Brain pericyte (primary cell): ENCODE data around the gene PPP1R18.
"Not testable (repeated sequence)": the region's sequence is repeated elsewhere in the genome, so short reads cannot be mapped to it uniquely, and the experiment has no call there.

Source experiments
- DNase-seq: peaks from one replicate; pipeline ENCODE4 v3.0.0-alpha.2; 2012; ENCODE audit warnings: low read depth, low spot score

The PPP1R18 gene

DNA sequence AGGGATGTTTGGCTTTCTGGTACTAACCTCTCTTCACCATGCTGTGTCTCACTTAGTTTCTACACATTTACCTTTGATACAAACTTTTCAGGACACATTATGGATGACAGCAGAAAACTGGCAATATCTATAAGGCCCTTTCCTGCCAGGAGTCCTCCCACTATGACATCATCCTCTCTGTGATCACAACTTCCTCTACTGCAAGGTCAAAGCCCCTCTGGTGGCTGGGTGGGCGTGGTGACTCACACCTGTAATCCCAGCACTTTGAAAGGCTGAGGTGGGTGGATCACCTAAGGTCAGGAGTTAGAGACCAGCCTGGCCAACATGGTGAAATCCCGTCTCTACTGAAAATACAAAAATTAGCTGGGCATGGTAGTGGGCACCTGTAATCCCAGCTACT is 20.1 kb downstream of the PPP1R18 start:
- not testable (repeated sequence) for DNase-seq

DNA sequence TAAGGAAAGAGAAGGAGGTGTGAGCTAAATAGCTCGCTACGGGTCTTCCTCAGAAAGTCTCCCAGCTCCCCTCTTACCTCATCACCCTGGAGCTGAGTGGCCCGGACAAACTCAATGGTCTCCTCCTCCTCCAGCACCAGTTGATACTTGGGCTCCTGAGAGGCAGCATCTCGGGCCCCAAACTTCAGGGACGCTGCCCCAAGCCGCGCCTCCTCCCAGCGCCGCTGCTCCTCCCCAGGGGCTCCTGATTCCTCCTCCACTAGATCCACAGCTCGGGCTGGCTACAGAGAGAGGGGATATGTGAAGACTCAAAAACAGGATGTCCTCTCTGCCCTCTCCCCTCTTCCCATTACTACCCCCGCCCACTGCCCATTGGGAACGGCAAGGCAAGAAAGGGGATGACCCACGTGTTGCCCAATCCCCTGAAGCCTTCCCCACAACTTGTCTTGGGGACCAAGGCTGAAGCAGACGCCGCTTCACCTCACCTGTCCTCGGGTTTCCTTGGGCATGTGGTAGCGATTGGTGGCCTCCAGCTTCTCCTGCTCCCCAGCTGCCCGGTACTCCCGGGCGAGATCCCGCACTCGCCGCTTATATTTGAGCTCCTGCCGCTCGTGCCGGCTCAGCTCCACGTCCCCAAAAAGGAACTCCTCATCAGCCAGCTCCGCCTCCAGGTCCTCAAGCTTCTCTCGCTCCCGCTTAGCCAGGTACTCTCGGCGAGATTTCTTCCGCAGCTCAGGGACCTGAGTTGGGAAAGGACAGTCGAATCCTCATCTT is 21.3 kb downstream of the PPP1R18 start:
- DNase-seq: no peak

DNA sequence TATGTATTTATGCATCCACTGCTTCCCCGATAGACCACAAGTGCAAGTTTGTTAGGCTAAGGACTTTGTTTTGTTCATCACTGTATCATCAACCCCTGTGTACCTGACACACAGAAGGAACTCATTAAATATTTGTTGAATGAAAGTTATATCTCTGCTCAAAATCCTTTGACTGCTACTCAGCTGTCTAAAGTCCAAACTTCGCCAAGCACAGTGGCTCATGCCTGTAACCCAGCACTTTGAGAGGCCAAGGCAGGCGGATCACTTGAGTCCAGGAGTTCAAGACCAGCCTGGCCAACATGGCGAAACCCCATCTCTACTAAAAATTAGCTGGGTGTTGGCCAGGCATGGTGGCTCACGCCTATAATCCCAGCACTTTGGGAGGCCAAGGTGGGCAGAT is 28.5 kb downstream of the PPP1R18 start:
- not testable (repeated sequence) for DNase-seq

DNA sequence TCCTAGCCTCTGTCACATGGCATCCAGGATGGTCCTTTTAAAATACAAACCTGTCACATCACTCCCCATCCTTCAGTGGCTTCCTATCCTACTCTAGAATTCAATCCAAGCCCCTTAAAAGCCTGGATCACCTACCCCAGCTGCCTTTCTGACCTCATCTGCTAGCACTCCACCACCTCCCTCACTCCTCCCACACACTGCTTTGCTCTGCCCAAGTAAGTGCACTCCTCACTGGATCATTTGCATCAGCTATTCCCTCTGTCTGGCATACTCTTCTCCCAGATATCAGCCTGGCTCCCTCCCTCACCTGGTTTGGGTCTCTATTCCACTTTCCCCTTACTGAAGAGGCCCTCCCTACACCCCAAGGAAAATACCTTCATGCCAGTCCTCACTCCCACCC is 29.0 kb downstream of the PPP1R18 start:
- DNase-seq: no peak

DNA sequence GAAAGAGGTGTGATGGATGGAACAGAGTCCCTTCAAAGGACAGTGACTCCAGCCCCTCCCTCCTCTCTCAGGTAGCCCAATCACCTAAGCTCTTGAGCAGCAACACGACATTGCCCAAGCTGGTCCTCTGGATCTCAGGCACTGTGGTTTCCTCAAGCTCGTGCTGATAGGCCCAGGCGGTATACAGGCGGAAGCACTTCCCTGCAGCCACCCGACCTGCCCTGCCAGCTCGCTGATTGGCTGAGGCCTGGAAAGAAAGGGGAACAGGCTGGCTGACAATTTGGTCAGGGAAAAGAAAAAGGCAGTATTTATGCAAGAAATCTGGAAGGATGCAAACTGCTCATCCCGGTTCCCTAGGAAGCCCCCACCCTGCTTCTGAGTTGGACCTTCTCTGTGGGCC is 29.9 kb downstream of the PPP1R18 start:
- no peak for DNase-seq

DNA sequence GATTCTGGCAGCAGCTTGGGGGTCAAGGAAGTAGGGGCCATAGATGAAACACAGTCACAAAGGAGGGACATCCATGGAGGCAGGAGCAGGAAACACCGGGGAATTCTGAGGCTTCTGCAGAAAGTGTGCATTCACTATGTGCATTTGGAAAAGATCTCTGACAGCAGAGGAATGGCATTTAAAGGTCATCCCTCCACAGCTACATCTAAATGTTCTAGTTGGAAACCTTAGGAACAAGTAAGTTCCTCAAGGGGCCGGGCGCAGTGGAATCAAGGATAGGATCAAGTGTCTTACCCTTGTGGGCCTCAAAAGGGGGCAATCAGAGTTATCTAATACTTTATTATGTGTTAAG is 30.7 kb downstream of the PPP1R18 start:
- DNase-seq: no peak

DNA sequence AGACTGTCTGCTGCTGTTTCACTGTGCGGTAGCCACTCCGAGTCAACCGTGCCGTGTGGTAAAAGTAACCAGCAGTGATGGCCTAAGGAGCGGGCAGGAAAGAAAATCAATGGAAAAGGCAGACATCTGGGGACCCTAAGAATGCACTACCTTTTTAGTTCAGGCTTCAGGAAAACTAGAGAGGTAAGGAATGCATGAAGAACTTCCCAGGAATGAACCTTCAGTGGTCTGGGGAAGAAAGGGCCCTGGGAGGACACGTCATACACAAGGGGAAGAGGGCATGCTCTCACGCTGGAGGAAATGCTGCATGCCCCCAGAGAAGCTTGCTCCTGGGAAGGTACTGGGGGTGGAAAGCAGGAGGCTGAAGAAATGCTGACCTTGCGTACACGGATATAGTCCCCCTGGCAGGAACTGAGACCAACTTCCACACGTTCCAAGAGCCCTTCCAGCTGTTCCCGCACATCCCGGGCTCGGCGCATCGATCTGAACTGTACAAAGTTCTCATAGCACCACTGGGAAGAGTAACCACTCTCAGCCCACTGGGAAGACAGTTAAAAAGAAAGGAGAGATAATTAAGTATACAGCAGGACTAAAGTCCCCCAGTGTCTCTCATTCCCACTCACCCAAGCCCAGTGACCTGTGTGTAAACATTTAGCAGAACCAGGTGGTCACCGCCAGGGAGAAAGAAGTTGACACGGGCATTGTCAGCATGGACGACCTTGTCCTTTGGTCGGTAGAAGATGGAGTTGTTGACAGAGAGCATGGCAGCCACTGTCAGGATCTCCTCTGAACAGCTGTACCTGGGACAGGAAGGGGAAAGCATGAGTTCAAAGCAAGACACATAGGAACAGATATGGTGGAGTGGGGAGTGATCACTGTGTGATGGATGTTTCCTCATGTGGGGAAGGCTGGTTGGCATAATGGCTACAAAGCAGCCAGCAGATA is 31.4 kb downstream of the PPP1R18 start:
- DNase-seq: no peak

DNA sequence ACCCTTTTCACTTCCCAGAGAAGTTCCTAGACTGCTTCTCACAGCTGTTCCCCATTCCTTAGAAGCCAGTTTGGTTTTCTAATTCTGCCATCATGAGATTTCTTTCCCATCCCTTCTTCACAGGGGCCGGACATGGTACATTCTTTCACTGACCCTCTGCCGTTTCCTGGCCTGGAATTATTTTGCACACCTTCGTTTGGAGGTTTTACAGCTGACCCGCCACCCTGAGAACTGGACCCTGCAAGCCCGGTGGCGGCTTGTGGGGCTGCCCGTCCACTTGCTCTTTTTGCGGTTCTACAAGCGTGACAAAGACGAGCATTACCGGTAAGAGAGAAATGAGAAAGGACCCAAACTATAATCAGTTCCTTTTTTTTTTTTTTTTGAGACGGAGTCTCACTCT is 35.3 kb downstream of the PPP1R18 start:
- no peak for DNase-seq

DNA sequence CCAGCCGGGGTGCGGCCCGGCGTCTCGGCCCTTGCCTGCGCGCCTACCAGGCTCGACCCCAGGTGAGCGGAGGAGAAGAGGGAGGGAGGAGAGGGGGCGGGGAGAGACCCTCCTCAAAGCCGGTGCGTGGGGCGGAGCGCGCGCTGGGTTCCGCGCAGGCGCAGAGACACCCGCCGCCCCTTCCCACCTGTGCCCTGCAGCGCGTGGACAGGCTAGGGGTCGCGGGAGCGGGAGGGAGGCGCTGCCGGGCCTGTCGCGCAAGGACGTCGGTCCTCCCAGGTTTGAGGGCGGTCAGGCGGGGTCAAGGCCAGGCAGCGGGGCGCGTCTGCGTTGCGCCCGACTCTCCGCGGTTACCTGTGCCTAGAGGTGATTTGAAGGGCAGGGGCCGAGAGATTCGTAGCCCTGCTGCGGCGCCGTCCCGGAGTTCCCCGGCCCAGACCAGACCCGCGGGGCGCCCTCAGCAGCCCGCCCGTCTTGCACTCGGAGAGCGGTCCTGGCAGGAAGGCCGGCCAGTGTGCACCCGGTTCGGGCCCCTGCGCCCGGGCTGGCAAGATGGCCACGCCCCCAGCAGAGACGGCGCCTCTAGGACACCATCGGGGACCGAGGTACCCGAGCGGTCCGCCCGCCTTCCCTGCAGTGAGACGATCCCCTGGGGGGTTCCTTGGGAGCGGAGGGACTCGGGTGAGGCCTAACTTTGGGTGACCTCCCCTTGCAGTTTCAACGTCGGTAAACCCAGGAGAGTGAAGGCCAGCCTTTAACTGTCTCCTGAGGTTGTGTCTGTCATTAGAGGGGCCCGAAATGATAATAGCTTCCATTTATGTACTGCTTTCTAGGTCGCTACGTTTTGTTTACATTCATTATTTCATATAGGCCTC is 39.0 kb downstream of the PPP1R18 start:
- no peak for DNase-seq

DNA sequence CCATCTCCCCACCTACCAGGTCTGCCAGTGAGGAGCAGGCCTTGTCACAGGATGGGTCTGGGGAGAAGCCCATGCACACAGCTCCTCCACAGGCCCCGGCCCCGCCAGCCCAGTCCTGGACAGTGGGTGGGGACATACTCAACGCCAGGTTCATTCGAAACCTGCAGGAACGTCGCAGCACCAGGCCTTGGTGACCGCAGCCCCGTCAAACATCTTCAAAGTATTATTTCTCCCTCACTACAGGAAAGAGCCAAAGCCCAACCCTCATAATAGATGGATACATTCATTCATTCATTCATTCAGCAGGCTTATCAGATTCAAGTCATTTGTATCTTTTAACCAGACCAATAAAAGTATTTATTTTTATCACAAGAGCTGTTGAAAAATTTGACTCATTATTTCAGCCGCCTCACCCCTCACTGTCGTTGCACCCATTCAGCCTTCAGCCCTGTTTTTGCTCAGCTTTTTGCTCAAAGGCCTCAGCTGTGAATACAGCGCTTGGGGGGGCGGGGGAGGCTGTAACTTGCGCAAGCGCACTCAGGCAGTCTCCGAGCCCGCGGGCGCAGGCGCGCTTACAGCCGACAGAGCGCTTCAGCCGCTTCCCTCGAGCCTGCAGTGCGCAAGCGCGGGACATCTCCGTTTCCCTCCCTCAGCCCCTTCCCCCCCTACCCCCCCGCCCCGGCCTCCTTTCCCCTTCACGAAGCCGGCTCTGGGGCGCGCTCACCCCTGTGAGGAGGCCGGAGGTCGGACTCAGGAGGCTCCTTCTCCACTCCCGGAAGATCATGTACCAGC is 39.8 kb downstream of the PPP1R18 start, which contains the start of gene C6orf136:
Gene C6orf136 (plus strand): TSS at position 684 of the 792 bp plus-strand sequence. CDS start 99 bp downstream, at position 783.
- peak; percentile 65 for DNase-seq

DNA sequence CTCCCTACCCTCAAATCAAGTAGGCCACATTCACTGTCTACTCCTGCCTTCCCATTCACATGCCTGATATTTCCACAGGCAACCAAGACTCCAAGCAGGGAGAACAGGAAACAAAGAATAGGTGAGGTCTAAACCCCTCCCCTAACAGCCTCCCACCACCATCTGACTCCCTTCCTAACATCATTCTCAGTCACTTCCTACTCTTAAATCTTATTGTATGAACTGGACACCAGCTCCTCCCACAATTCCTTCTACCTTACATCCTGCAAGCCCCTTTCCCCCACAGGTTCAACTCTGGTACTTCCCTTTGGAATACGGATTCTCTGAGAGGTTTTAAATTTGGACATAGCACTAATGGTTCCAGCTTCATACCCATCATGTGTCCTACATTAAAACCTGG is 40.5 kb downstream of the PPP1R18 start:
- DNase-seq: no peak

DNA sequence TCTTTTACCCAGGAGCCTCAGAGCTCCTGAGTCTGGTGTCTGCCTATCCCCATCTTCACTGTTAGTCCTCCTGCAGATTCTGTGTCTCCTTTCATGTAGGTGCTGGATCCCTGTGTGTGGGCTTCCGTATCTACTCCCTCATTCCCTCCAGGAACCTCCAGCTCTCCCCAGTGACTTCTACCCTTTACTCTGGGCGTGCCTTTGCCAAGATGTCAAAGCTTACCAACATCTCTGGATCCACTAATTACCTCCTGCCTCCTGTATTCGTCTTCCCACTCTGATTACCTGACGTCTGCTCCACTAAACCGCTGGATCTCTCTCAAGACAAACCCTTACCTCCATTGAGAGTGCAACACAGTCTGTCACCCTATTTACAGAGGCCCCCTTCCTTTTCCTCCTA is 41.7 kb downstream of the PPP1R18 start:
- no peak for DNase-seq

DNA sequence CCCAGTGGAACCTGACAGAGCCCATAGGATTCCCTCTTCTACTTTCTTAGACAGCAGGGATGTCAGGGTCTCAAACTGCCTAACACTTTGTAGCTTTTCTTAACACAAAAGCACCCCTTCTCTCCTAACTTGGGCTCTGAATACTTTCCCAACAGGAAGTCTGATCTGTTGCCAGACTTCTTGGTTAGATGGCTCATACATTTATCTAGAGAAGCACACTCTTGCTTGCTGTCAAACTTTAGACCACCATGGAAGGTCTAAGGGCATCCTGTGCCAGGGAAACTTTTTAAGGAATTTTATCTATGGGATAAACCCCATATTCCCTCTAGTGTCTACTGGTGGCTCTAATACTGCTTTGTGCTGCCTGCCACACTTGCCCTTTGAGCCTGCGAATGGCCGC is 42.8 kb downstream of the PPP1R18 start:
- DNase-seq: no peak

DNA sequence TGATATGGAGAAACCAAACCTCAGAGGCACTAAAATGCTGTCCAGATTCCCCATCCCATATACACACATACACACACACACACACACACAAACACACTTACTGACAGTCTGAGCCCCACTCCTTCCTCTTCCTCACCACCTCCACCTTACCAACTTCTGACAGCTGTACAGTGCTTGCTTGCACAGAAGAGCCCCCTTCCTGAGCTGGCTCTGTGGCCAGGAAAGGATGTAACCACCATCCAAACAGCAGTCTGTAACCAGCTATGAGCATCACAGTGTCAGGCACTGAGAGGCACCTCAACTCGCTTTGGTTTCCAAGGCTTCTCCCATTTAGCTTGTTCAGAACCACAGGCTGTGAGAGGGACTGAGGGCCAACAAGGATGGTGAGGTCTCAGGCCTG is 45.4 kb downstream of the PPP1R18 start:
- DNase-seq: no peak

DNA sequence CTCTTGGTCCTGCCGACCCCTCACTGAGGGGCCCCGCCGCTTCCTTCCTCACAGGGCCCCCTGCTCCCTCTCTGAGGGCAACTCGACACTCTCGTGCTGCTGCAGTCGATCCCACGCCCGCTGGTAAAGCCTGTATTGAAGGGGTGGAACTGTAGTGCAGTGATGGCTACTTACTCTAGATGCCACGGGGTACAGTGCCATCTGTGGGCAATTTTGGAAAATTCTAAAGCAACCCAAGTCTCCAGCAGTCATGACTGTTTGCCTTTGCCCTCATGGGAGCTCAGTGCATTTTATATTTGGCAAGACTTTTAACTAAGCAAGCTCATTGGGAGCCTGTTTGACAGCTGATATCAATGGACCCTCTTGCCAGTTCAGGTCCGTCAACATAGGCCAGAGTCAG is 46.0 kb downstream of the PPP1R18 start:
- no peak for DNase-seq

DNA sequence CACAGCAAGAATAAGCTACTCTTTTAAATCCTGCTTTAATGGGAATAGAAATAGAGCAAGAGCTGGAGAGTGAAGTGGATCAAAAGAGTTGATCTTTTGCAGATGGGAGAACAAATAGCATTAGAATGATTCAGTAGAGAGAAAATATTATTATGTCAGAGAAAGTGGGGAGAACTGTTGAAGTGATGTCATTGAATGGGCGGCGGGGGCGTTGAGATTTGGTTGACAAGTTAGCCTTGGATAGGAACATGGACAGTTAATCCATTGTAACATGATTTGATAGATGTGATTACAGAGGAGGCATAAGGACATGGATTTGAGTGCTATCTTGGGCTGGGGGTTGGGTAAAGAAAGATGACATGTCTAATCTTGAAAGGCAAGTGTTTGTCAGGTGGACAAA is 50.6 kb downstream of the PPP1R18 start:
- no peak for DNase-seq

DNA sequence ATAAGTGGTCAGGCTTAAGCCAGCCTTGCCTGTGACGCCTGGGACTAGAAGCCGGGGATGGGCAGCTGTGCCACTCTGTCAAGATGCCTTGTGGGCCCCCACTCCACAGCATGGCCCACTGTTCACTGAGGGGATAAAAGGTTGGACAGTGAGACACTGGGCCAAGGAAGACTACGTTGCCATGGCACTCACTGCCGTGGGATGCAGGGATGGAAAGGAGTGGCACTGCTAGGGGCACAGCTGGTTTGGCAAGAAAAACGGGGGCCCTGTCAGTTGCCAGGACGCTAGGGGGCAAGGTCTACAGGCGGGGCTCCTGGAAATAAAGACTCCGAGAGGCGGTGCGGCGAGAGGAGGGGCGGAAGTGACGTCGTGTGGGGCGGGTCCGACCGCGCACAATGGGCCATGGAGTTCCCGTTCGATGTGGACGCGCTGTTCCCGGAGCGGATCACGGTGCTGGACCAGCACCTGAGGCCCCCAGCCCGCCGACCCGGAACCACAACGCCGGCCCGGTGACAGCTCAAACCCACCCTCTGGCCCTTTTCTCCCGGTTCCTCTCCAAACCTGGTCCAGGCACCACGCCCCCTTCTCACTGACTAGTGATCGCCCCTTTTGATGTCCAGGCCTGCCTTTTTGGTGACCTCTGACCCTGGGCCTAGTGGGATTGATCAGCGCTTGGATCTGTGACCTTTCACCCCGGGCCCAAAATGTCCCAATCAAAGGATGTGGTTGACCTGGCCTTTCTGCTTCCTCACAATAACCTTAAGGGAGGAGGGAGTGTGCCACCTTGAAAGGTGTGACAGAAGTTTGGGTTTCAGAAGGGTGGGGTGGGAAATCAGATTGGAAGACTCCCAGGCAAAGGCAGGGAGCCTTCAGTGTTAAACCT is 59.7 kb downstream of the PPP1R18 start, which contains the start of gene ATAT1:
Gene ATAT1 (plus strand): TSS at position 391 of the 883 bp plus-strand sequence.
- no peak for DNase-seq
